ENCODE measurements around the gene EIF4B.

DNA sequence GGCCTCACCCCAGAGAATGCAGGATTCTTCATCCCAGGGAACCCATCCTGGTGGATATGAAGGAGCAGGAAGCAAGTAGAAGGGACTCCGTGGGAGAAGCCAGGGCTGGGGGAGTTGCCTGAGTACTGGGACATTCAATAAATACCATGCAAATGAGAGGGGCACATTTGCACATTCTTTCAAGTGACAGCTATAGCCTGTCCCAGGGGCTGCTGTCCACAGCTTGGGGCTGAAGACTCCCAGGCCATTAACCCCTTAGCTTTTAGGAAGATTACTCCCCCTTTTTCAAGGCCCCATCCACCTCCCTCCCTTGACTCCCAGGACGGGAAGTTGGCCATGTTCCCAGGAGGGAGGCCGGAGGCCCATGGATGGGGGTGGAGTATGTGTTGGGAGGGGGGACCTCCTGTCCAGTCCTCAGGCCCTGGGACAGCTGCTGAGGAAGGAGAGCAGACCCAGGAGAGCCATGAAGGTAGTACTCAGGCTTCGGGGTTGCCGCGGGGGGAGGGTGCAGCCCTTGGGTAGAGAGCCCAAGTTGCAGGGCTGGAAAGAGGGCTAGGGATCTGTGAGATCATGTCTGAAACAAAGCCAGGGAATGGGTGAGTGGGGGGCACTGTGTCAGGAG, 42.6 kb downstream of the EIF4B start:
- TF ChIP-seq YY1 (IDR thresholded peaks at IDR 0.05; ENCODE audit: insufficient read depth, insufficient read length) = no peak
- TF ChIP-seq SUZ12 (IDR thresholded peaks at IDR 0.05; ENCODE audit: extremely low read depth, insufficient read depth, insufficient read length) = no peak
- TF ChIP-seq ZNF274 (IDR thresholded peaks at IDR 0.05; ENCODE audit: low read depth, low read length) = no peak

Data from NT2/D1 (cell line).